Measurements from ENCODE around the gene RFX3.
A peak's percentile ranks its signal among the peaks of the same experiment; 100 is the strongest.

Gene RFX3

DNA sequence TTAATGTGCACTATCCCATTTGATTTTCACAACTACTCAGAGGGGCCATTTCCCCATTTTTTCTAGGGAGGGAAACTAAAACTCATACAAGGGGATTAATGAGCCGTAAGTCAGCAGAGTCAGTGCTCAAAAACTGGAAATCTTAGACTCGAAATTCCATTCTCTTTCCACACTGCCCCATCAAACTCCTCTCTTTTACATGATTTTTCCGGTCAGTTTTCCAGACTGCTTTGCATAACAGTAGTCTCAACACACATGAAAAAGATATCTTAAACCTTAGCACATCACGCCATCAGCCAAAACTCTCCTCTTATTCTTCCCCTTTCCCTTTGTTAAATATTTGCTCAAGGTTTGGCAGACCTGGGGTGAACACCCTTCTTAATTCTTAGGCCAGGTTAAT lies 332.0 kb downstream of the RFX3 start:
- H3K4me3 ChIP-seq (ENCODE audit: low read depth, low read length) = no peak overlapping the region
- TF ChIP-seq CTCF (IDR thresholded peaks at IDR 0.05; ENCODE audit: low read depth, low read length, missing control alignments) = no peak
- no peak for DNase-seq (ENCODE audit: low read depth)

DNA sequence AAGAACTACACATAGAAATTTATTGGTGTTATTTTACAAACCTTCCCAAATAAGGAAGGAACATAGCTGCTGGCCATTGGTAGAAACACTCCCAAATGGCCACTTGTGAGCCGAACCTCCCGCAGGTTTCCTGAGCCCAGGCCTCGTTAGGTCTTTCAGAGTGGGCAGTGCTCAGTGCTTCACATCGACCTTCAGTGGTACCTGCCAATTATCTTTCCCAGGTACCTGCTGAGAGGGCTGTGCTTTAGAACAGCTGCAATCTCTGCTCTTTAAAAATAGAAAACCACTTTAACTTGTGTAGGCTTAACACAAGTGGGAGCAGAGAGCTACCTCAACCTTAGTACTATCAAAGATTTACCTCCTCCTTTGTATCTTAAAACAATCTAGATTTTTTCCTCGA lies 334.1 kb downstream of the RFX3 start:
- no peak overlapping the region for H3K4me3 ChIP-seq (ENCODE audit: low read depth, low read length)
- no peak for TF ChIP-seq CTCF (IDR thresholded peaks at IDR 0.05; ENCODE audit: low read depth, low read length, missing control alignments)
- no peak for DNase-seq (ENCODE audit: low read depth)

- no peak for DNase-seq (ENCODE audit: low read depth)
- no peak for TF ChIP-seq CTCF (IDR thresholded peaks at IDR 0.05; ENCODE audit: low read depth, low read length, missing control alignments)
- no peak overlapping the region for H3K4me3 ChIP-seq (ENCODE audit: low read depth, low read length)
Measured at GRCh38 chr9:3189113-3189861, 336.5 kb downstream of the RFX3 start.

DNA sequence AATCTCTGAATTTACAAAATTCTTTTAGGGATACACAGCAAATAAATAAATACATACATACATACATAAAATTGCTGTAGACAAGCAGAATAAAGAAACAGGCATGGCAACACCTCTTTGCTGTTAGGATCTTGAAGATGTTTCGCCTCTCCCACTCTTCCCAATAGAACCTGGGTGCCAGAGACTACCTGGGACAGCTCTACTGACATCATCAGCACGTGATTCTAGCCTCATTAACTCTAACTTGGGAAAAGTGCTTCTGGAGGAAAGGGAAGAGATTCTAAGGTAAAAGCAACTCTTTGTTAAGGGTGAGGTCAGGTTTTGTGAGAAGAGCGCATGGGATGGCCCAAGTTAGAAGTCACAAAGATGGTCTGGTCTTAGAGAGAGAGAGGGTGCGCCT lies 339.1 kb downstream of the RFX3 start:
- H3K4me3 ChIP-seq (ENCODE audit: low read depth, low read length) = no peak overlapping the region
- TF ChIP-seq CTCF (IDR thresholded peaks at IDR 0.05; ENCODE audit: low read depth, low read length, missing control alignments) = no peak
- no peak for DNase-seq (ENCODE audit: low read depth)

DNA sequence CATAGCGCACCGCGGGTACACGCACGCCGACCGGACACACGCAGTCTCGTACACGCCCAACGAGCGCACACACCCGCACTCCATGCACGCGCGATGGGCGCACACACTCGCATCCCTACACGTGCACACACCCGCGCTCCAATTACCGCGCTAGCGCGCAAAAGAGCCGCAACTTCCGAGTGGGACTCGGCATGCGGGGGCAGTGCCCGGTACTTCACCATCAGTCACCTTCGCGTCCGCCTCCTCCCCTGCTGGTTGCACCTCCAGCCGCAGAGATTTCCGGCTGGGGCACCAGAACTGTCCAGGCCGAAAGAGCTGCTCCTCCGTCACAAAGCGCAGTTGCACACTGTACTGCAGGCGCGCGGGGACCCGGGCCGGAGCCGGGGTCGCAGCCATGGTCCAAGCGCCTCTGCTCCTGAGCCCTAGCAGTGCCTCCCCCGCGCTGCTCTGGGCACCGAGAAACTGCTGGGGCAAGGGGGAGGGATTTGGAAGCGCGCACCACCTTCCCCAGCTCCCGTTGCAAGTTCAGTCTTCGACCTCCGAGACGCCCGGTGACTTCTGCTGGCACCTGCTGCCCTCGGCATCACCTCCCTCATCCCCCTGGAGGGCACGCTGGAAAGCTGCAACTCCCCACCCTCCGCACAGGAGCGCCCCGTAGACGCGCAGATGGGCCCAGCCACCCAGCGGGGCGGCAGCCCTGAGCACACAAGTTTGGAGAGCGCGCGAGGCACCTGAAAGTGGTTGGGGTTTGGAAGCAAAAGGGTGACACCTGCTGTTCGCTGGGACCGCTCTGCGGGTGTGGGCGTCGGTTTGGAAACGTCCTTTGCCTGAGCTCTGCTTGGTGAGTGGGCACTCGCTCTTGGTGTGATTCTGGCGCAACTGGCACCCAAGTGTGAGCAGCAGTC lies 344.5 kb downstream of the RFX3 start:
- peak; percentile 54 for TF ChIP-seq CTCF (IDR thresholded peaks at IDR 0.05; ENCODE audit: low read depth, low read length, missing control alignments)
- peak; percentile 5 for DNase-seq (ENCODE audit: low read depth)
- H3K4me3 ChIP-seq (ENCODE audit: low read depth, low read length) = no peak overlapping the region

- H3K4me3 ChIP-seq (ENCODE audit: low read depth, low read length) = no peak overlapping the region
- no peak for TF ChIP-seq CTCF (IDR thresholded peaks at IDR 0.05; ENCODE audit: low read depth, low read length, missing control alignments)
- no peak for DNase-seq (ENCODE audit: low read depth)
Measured at GRCh38 chr9:3180696-3181048, 345.1 kb downstream of the RFX3 start.
